ENCODE data around the gene RUNX1. TPM values are rescaled to one million over a fixed set of nuclear protein-coding genes. Genes with fewer than 3 reads are reported as not detected.

The RUNX1 gene
- polyA plus RNA-seq, 1 experiment: 20.9 TPM

- H3K27ac ChIP-seq (ENCODE audit: low read depth, low read length): peak overlapping the region; percentile 65
- ChIA-PET CTCF (interaction anchor here (0.6 to 1.4 kb wide), 3 partner anchors 100 to 995 kb away, joined by 3 to 20 read pairs (median 6); no protein-coding TSS in a partner anchor), POLR2A (interaction anchor here (0.6 to 2.2 kb wide), 10 partner anchors 9 to 371 kb away, joined by 3 to 19 read pairs (median 7); no protein-coding TSS in a partner anchor)
- no peak overlapping the region for H3K4me3 ChIP-seq (ENCODE audit: low read depth, low read length)
- TF ChIP-seq CTCF (IDR thresholded peaks at IDR 0.05; ENCODE audit: low read depth, low read length): no peak
- DNase-seq (ENCODE audit: low read depth, low spot score): peak; percentile 51
- H3K9me3 ChIP-seq (ENCODE audit: control insufficient read depth, insufficient read depth, low read length): no peaks in the 10 kb centered on the region
- no peaks in the 10 kb centered on the region for H3K27me3 ChIP-seq (ENCODE audit: control insufficient read depth, insufficient read depth, low read length)
Measured at GRCh38 chr21:34845521-34846451, 203.3 kb downstream of the RUNX1 start.

GRCh38 chr21:34844924-34845238 is 204.2 kb downstream of the RUNX1 start:
- no peak for DNase-seq (ENCODE audit: low read depth, low spot score)
- POLR2A ChIA-PET: interaction anchor here (0.9 to 2.2 kb wide), 2 partner anchors 8 to 9 kb away, joined by 3 to 19 read pairs; no protein-coding TSS in a partner anchor
- no peak overlapping the region for H3K27ac ChIP-seq (ENCODE audit: low read depth, low read length)
- CTCF ChIA-PET: no interaction called here
- no peak overlapping the region for H3K4me3 ChIP-seq (ENCODE audit: low read depth, low read length)
- no peaks in the 10 kb centered on the region for H3K27me3 ChIP-seq (ENCODE audit: control insufficient read depth, insufficient read depth, low read length)
- H3K9me3 ChIP-seq (ENCODE audit: control insufficient read depth, insufficient read depth, low read length): no peaks in the 10 kb centered on the region
- TF ChIP-seq CTCF (IDR thresholded peaks at IDR 0.05; ENCODE audit: low read depth, low read length): no peak

- H3K4me3 ChIP-seq (ENCODE audit: low read depth, low read length): no peak overlapping the region
Measured at GRCh38 chr21:34844013-34844923, 204.8 kb downstream of the RUNX1 start.

GRCh38 chr21:34843562-34843961 is 205.5 kb downstream of the RUNX1 start:
- POLR2A ChIA-PET: interaction anchor here (0.7 kb wide), 1 partner anchor 90 kb away, joined by 4 read pairs; no protein-coding TSS in a partner anchor
- H3K27me3 ChIP-seq (ENCODE audit: control insufficient read depth, insufficient read depth, low read length): no peaks in the 10 kb centered on the region
- no peaks in the 10 kb centered on the region for H3K9me3 ChIP-seq (ENCODE audit: control insufficient read depth, insufficient read depth, low read length)
- DNase-seq (ENCODE audit: low read depth, low spot score): no peak
- CTCF ChIA-PET: no interaction called here
- no peak overlapping the region for H3K4me3 ChIP-seq (ENCODE audit: low read depth, low read length)
- no peak overlapping the region for H3K27ac ChIP-seq (ENCODE audit: low read depth, low read length)
- TF ChIP-seq CTCF (IDR thresholded peaks at IDR 0.05; ENCODE audit: low read depth, low read length): no peak

More at GRCh38 chr21:34844013-34844923, 204.8 kb downstream of the RUNX1 start:
- H3K27ac ChIP-seq (ENCODE audit: low read depth, low read length): no peak overlapping the region
- no peak for DNase-seq (ENCODE audit: low read depth, low spot score)
- TF ChIP-seq CTCF (IDR thresholded peaks at IDR 0.05; ENCODE audit: low read depth, low read length): no peak
- ChIA-PET CTCF (no interaction called here), POLR2A (interaction anchor here (0.7 kb wide), 1 partner anchor 91 kb away, joined by 4 read pairs; no protein-coding TSS in a partner anchor)
- H3K9me3 ChIP-seq (ENCODE audit: control insufficient read depth, insufficient read depth, low read length): no peaks in the 10 kb centered on the region
- H3K27me3 ChIP-seq (ENCODE audit: control insufficient read depth, insufficient read depth, low read length): no peaks in the 10 kb centered on the region

Measured in AG04450 (cell line).